ENCODE measurements around the gene WNT4.

The WNT4 gene

GRCh38 chr1:22108339-22109105, 34.4 kb downstream of the WNT4 start:
- TF ChIP-seq, protein P1, sequence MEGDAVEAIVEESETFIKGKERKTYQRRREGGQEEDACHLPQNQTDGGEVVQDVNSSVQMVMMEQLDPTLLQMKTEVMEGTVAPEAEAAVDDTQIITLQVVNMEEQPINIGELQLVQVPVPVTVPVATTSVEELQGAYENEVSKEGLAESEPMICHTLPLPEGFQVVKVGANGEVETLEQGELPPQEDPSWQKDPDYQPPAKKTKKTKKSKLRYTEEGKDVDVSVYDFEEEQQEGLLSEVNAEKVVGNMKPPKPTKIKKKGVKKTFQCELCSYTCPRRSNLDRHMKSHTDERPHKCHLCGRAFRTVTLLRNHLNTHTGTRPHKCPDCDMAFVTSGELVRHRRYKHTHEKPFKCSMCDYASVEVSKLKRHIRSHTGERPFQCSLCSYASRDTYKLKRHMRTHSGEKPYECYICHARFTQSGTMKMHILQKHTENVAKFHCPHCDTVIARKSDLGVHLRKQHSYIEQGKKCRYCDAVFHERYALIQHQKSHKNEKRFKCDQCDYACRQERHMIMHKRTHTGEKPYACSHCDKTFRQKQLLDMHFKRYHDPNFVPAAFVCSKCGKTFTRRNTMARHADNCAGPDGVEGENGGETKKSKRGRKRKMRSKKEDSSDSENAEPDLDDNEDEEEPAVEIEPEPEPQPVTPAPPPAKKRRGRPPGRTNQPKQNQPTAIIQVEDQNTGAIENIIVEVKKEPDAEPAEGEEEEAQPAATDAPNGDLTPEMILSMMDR (IDR thresholded peaks at IDR 0.05; ENCODE audit: low read depth, low read length): no peak
- no peak for TF ChIP-seq POLR2A (IDR thresholded peaks at IDR 0.05; ENCODE audit: extremely low read depth, insufficient read length)
- TF ChIP-seq MYC (IDR thresholded peaks at IDR 0.05; ENCODE audit: low read depth, low read length): no peak
- no peak for TF ChIP-seq MAX (IDR thresholded peaks at IDR 0.05; ENCODE audit: low read depth, low read length)
- H3K4me3 ChIP-seq (ENCODE audit: low read depth, low read length): no peak overlapping the region
- no peak for DNase-seq (ENCODE audit: low read depth)

GRCh38 chr1:22107126-22107525, 35.8 kb downstream of the WNT4 start:
- no peak for DNase-seq (ENCODE audit: low read depth)
- H3K4me3 ChIP-seq (ENCODE audit: low read depth, low read length): no peak overlapping the region
- no peak for TF ChIP-seq POLR2A (IDR thresholded peaks at IDR 0.05; ENCODE audit: extremely low read depth, insufficient read length)
- TF ChIP-seq MAX (IDR thresholded peaks at IDR 0.05; ENCODE audit: low read depth, low read length): no peak
- no peak for TF ChIP-seq MYC (IDR thresholded peaks at IDR 0.05; ENCODE audit: low read depth, low read length)
- TF ChIP-seq, protein P1 (IDR thresholded peaks at IDR 0.05; ENCODE audit: low read depth, low read length): no peak

- TF ChIP-seq, protein P1 (IDR thresholded peaks at IDR 0.05; ENCODE audit: low read depth, low read length): peak; percentile 67
- TF ChIP-seq MAX (IDR thresholded peaks at IDR 0.05; ENCODE audit: low read depth, low read length): no peak
- peak; percentile 68 for DNase-seq (ENCODE audit: low read depth)
- no peak overlapping the region for H3K4me3 ChIP-seq (ENCODE audit: low read depth, low read length)
Observed at GRCh38 chr1:22105611-22106207, 37.2 kb downstream of the WNT4 start.

GRCh38 chr1:22104865-22105437, 37.9 kb downstream of the WNT4 start:
- no peak for TF ChIP-seq POLR2A (IDR thresholded peaks at IDR 0.05; ENCODE audit: extremely low read depth, insufficient read length)
- TF ChIP-seq MYC (IDR thresholded peaks at IDR 0.05; ENCODE audit: low read depth, low read length): no peak
- no peak for TF ChIP-seq MAX (IDR thresholded peaks at IDR 0.05; ENCODE audit: low read depth, low read length)
- TF ChIP-seq, protein P1 (IDR thresholded peaks at IDR 0.05; ENCODE audit: low read depth, low read length): no peak
- H3K4me3 ChIP-seq (ENCODE audit: low read depth, low read length): no peak overlapping the region
- no peak for DNase-seq (ENCODE audit: low read depth)

GRCh38 chr1:22104094-22104493, 38.8 kb downstream of the WNT4 start:
- H3K4me3 ChIP-seq (ENCODE audit: low read depth, low read length): no peak overlapping the region
- TF ChIP-seq MYC (IDR thresholded peaks at IDR 0.05; ENCODE audit: low read depth, low read length): no peak
- TF ChIP-seq, protein P1 (IDR thresholded peaks at IDR 0.05; ENCODE audit: low read depth, low read length): no peak
- TF ChIP-seq MAX (IDR thresholded peaks at IDR 0.05; ENCODE audit: low read depth, low read length): no peak
- TF ChIP-seq POLR2A (IDR thresholded peaks at IDR 0.05; ENCODE audit: extremely low read depth, insufficient read length): no peak
- DNase-seq (ENCODE audit: low read depth): no peak

All from NB4 (cell line).